HG03045 (cell line): ENCODE results near the gene SLC30A10.
"Not testable (repeated sequence)": the region's sequence is repeated elsewhere in the genome, so short reads cannot be mapped to it uniquely, and the experiment has no call there.

Source experiments
- ATAC-seq: cut with Tn5 transposase; IDR thresholded peaks from one replicate; pipeline ENCODE4 v1.9.1; 2021; ENCODE audit warnings: mild to moderate bottlenecking, moderate library complexity; ENCODE audit not compliant: unreplicated experiment

Gene SLC30A10

DNA sequence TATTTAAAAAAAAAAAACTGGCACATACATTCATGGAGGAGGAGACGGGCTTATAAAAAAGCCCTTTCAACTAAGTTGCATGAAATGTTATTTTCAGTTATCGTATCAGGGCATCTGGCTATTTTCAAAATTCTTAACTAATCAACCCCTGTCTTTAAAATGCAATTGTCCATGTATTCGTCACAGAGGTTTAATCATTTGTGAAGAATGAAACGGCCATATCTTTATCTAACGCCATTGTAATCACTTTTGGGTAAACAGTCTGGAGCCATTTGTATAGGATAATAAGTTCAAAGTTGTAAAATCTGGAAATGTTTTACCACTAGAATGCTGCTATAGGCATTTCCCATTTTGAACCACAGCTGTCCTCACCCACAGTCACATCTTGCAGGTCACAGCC, 30.4 kb downstream of the SLC30A10 start:
- ATAC-seq = no peak

- ATAC-seq = not testable (repeated sequence)
Observed at GRCh38 chr1:219892271-219892670, 36.1 kb downstream of the SLC30A10 start.

DNA sequence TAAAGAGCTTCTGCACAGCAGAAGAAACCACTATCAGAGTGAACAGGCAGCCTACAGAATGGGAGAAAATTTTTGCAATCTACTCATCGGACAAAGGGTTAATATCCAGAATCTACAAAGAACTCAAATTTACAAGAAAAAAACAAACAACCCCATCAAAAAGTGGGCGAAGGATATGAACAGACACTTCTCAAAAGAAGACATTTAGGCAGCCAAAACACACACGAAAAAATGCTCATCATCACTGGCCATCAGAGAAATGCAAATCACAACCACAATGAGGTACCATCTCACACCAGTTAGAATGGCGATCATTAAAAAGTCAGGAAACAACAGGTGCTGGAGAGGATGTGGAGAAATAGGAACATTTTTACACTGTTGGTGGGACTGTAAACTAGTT, 36.5 kb downstream of the SLC30A10 start:
- ATAC-seq = not testable (repeated sequence)

DNA sequence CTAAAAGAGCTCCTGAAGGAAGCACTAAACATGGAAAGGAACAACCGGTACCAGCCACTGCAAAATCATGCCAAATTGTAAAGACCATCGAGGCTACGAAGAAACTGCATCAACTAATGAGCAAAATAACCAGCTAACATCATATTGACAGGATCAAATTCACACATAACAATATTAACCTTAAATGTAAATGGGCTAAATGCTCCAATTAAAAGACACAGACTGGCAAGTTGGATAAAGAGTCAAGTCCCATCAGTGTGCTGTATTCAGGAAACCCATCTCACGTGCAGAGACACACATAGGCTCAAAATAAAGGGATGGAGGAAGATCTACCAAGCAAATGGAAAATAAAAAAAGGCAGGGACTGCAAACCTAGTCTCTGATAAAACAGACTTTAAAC, 39.7 kb downstream of the SLC30A10 start:
- ATAC-seq = not testable (repeated sequence)

- no peak for ATAC-seq
Observed at GRCh38 chr1:219885680-219886079, 42.7 kb downstream of the SLC30A10 start.

DNA sequence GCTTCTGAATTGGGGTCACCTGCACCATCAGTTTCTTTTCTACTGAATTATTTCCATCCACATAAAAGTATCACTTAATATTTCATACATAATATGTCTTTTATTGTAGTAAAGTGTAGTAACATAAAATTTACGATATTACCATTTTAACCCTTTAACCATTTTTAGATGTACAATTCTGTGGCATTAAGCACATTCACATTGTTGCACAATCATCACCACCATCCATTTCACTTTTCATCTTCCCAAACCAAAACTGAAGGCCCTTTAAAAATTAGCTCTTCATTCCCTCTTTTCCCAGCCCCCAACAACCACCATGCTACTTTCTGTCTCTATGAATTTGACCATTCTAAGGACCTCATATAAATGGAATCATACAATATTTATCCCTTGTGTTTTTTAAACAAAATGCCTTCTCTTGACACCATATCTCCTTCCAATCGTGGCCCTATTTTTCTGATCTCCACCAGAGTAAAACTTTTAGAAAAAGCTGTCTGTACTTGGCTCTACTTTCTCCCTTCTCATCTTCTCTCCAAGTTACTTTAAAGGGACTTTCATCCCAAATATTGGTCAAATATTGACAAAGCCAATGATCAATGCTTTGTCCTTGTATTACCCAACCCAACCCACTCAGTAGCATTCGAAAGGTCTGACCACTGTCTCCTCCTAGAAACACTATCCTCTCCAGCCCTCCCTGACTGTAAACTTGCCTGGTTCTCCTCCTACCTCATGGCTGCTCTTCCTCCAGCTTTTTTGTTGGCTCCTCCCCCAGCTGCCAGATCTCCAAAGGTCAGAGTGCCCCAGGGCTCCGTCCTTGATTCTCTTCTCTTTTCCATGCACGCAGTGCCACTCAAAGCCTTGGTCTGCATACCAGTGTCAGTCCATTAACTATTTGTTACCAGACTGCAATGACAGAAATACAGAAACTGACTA, 44.7 kb downstream of the SLC30A10 start:
- ATAC-seq = no peak

GRCh38 chr1:219882755-219883154, 45.6 kb downstream of the SLC30A10 start:
- ATAC-seq = no peak

- ATAC-seq = no peak
Observed at GRCh38 chr1:219882096-219882495, 46.3 kb downstream of the SLC30A10 start.

DNA sequence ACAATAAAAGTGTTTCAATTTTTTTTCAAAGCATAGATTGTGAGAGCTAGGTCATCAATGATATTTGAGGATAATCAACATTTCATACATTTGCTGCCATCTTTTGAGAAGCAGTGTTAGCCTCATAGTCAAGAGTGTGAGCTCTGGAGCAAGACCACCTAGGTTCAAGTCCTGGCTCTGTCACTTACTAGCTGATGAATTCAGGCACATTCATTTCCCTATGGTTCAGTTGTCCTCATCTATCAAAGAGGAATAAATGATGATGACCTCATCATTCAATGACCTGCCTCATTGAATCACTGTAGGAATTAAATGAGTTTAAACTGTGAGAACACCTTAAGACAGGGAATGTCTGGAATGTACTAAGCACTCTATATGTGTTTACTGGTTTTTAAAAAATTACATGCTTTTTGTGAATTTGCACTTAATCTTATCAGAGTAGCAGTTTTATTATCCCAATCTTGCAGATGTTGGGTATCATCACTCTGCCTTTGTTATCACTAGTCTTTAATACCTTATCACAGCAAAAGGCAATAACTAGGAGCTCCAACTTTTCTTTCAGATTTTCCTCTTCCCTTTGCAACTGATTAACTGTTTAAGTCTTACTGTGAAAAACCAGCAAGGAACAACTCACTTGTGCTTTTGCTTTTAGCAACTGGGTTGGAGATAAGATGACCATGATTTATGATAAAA, 47.4 kb downstream of the SLC30A10 start:
- no peak for ATAC-seq

DNA sequence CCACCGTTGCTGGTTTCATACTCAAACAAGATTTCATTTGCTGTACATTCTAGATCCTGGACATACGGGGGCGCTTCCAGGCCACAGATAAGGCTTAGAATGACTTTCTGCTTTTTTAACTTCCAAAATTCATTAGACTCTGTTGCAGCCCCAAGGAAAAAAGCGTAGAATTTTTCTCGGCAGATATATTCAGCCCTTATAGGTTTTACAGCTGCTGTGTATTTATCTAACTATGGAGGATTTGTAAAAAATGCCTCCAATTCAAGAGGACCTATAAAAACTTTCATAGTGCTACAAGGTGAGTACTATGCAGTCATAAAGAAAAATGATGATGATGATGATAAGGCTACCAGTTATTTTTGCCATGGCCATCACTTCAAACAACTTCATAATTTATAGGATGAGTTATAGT, 51.6 kb downstream of the SLC30A10 start:
- ATAC-seq = no peak

- ATAC-seq = no peak
Observed at GRCh38 chr1:219875860-219876259, 52.5 kb downstream of the SLC30A10 start.

GRCh38 chr1:219872538-219872937, 55.8 kb downstream of the SLC30A10 start:
- ATAC-seq = not testable (repeated sequence)

GRCh38 chr1:219871427-219872057, 56.8 kb downstream of the SLC30A10 start:
- no peak for ATAC-seq

- not testable (repeated sequence) for ATAC-seq
Observed at GRCh38 chr1:219868615-219869014, 59.7 kb downstream of the SLC30A10 start.
